Measurements from ENCODE around the gene TMEM161A. TPM values are rescaled to one million over a fixed set of nuclear protein-coding genes. Genes with fewer than 3 reads are reported as not detected.
A peak's percentile ranks its signal among the peaks of the same experiment; 100 is the strongest.
"Not testable (repeated sequence)": the region's sequence is repeated elsewhere in the genome, so short reads cannot be mapped to it uniquely, and the experiment has no call there.

Gene TMEM161A
- polyA plus RNA-seq (2014; cell fraction: cytosol; rRNA removed) = 31.6 and 33.6 TPM in 2 replicates
- polyA plus RNA-seq (2014; cell fraction: nucleus; rRNA removed) = 78.7 and 92.4 TPM in 2 replicates

DNA sequence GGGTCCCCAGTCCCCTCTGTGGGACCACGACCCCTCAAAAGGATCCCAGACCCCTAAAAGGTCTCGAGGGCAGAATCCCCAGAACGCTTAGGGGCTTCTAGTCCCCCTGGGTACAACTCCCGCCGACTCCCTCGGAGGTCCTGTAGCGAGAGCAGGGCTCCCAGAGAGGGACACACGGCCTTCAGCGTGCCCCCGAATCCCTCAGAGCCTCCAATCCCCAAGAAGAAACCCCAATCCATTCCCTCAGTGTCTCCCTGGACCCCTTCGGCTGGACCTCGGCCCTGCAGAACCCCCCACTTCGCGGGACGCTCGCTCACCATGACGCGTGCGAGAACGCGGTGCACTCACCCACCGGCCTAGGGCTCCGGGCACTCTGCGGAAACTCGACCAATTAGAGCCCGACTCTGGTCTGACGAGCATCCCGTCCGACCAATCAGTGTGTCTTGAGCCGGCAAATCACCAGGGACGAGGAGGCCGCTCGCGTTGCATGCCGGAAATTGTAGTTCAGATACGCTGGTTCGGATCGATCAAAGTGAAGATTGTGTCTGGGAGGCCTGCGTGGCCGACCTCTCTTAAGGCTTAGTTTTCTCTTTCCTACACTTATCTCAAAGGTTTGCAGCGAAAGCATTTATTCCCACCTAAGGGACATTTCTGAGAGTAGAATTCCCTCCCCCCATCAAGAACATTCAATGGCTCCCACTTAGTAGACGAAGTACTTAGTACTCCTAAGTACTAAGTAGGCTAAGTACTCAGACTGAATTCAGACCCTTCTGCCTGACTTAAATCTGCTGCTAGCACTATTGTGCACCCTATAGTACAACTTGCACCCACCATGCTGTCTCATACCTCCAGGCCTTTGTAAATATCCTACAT lies at the start of gene TMEM161A:
Gene TMEM161A (minus strand): TSS at position 370 of the 873 bp plus-strand sequence. CDS start 50 bp downstream, at position 320.
- peak; percentile 97 for DNase-seq (ENCODE audit: low spot score)

DNA sequence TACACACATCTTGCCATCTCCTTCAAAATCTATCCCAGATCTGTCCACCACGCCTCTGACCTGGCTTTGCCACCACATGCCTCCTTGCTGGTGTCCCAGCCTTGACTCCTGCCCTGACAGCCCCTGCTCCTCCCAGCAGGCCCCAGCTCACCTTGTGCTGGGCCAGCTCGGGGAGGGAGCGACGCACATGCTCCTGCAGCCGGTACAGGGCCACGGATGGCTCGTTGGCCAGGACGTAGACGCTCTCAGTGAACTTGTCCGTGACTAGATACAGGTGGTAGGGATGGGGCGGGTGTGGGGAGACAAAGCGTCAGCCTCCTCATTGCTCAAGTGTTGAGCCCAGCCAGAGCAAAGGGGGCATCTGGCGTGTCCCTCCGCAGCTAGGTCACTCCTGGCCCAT lies 48.5 kb upstream of the TMEM161A start:
- no peak for DNase-seq (ENCODE audit: low spot score)

DNA sequence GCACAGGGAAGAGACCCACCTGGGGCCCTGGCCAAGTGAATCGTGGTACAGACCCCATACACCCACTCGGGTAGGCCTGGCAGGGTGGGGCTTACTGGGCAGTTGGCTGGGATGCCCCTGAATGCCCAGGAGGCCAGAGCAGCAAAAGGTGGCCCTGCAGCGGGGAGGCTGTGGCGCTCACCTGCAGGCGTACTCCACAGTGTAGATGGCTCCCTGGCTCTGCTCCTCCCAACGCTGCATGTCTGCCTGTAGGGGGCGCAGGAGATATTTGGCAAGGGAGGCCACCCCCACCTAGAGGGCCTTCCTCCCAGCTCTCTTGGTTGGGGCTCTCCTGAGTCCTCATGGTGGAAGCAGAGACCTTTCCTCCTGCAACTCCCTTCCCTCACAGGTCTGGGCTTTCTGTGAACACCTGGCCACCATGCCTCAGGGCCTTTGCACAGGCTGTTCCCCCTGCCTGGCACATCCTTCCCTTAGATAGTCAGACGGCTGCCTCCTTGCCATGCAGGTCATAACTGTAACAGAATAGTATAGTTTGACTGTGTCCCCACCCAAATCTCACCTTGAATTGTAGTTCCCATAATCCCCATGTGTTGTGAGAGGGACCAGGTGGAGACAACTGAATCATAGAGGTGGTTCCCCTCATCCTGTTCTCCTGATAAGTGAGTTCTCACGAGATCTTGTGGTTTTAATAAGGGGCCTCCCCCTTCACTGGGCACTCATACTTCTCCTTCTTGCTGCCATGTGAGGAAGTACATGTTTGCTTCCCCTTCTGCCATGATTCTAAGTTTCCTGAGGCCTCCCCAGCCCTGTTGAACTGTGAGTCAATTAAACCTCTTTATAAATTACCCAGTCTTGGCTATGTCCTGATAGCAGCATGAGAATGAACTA lies 47.8 kb upstream of the TMEM161A start:
- peak; percentile 54 for DNase-seq (ENCODE audit: low spot score)

GRCh38 chr19:19181488-19181998 lies 43.3 kb upstream of the TMEM161A start:
- no peak for DNase-seq (ENCODE audit: low spot score)

DNA sequence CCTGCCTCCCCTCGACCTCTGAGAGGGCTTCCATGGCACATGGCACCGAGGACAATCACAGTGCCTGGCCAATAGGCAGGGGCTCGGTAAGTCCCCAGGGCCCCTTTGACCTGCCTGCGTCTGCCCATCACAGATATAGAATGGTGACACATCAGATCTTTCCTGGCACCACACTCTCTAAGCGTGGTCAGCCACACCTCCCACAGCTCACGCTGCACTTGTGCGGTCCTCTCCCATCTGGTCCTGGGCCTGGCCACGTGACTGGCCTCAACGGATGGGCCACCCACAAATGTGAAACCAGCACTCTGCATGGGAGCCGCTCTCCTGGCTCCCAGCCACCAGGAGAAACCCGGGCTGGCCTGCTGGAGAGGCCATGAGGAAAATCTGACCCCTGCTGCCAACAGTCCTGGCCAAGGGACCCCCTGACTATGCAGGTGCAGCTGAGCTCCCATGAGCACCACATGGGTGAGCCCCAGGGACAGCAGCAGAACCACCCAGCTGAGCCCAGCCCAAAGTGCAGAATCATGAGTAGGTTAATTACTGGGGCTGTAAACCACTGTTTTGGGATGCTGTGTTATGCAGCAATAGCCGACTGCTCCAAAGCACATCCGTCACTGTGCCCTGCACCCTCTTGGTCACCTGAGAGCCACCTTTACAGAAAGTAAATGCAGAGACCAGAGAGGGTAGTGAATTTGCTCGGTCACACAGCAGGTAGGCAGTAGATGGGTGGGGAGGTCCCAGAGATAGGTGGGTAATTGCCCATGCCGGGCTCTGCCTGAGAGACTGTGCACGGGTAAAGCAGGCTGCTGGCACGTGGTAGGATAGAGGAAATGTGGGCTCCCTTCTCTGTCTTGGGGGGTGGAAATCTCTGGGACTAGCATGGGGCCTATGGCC lies 41.5 kb upstream of the TMEM161A start:
- DNase-seq (ENCODE audit: low spot score) = no peak

DNA sequence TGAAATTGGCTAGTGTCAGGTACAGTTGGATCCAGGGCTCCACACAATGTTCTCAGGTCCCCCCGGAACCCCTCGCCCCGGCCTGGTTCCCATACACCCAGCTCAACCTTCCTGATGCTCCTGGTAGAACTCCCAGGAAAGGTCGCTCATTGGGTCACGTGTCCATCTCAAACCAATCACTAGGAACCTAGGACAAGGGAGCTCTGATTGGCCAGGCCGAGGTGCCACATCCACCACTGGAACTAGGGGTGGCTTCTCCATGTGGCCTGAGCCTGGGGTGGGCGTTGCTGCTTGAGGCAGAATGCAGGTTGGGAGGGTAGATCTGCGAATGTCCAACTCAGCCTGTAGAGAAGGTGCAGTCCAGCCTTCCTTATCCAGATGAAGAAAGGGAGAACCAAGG lies 38.7 kb upstream of the TMEM161A start:
- DNase-seq (ENCODE audit: low spot score) = no peak

GRCh38 chr19:19173243-19173642 lies 35.0 kb upstream of the TMEM161A start:
- not testable (repeated sequence) for DNase-seq (ENCODE audit: low spot score)

DNA sequence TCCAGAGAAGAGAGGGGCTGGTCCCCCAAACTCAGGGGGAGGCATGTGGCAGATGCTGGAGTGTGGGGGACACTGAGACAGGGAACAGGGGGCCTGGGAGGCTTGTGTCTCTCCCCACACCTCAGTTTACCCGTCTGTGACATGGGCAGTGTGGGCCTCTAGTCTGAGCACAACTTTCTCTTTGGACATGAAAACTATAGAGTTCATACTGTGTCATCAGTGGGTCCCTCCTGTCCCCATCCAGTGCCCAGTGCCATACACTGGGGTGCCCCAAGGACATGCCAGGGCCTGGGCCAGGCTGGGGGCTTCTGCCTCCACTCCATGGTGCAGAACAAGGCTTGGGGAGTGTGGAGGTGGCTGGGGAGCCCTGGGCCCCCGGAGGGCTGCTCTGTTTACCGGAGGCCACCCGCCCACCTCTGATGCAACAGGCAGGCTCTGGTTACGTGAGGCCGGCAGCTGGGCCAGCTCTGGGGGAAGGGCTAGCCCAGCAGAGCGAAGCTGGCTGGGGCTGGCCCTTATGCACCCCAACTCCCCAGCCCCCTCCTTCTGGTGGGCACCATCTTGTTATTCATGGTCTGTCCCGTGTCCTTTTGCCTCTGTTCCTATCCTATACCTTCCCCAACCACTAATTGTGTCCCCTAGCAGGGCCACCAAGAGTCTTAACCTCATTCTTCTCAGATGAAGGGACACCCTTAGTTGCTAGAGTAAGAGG lies 33.7 kb upstream of the TMEM161A start:
- DNase-seq (ENCODE audit: low spot score) = no peak

GRCh38 chr19:19170873-19171672 lies 32.8 kb upstream of the TMEM161A start:
- DNase-seq (ENCODE audit: low spot score) = no peak

DNA sequence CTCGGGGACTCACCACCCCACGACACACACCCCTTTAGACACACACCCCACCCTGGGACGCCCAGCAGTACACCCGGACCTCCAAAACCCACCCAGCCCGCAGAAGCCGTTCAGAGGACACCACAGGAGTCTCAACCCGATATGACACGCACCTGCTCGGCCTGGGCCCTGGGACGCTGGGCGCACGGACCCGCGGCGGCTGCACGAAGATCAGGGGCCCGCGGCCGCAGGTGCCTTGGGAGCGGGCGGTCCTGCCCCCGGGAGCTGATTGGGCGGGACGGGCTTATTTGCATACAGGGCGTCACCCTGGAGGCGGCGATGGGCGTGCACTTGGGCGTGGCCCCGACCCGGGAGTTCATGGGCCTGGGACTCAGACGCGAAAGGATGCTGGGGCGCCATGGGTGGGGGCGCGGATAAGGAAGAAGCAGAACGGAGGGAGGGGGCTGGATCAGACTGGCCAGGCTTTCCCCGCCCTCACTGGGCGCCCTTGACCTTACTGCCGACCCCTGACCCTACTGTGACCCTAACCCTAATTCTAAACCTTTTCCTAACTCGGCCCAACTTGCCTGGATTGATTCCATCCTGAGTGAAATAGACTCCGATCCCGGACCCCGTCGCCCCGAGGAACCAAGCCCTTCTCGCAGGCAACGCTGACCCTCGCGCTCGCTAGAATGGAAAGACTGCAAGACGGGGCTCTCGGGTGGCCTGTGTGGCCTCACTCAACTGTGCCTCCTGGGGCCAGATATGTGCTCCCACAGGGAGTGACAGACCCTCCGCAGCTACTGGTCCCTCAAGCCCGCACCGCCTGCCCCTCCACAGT lies 32.0 kb upstream of the TMEM161A start, which contains the start of gene MEF2B:
Gene MEF2B (minus strand): TSS at position 211 of the 820 bp plus-strand sequence. CDS start 19,528 bp downstream, outside the sequence.
- peak; percentile 83 for DNase-seq (ENCODE audit: low spot score)

GRCh38 chr19:19169236-19170052 lies 31.2 kb upstream of the TMEM161A start:
- DNase-seq (ENCODE audit: low spot score) = no peak

DNA sequence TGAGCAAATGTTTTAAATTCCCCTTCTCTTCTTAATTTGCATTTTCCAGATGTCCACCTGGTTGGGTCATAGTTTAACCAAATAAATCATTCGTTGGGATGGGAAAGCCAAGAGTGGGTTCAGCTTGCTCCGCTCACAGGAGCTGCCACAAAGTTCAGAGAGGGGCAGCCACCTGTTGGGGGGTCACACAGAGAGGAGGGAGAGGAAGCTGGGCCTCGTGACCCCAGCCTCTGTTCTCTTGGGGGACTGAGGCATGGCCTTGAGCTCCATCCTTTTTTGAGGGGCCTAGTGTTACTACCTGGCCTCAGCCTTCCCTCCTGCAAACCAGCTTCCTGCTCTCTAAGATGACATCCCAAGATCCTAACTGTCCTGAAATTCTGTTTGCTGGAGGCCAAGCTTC lies 29.3 kb upstream of the TMEM161A start:
- DNase-seq (ENCODE audit: low spot score) = no peak

GRCh38 chr19:19165396-19165795 lies 27.1 kb upstream of the TMEM161A start:
- no peak for DNase-seq (ENCODE audit: low spot score)

GRCh38 chr19:19162495-19162894 lies 24.2 kb upstream of the TMEM161A start:
- DNase-seq (ENCODE audit: low spot score) = no peak

DNA sequence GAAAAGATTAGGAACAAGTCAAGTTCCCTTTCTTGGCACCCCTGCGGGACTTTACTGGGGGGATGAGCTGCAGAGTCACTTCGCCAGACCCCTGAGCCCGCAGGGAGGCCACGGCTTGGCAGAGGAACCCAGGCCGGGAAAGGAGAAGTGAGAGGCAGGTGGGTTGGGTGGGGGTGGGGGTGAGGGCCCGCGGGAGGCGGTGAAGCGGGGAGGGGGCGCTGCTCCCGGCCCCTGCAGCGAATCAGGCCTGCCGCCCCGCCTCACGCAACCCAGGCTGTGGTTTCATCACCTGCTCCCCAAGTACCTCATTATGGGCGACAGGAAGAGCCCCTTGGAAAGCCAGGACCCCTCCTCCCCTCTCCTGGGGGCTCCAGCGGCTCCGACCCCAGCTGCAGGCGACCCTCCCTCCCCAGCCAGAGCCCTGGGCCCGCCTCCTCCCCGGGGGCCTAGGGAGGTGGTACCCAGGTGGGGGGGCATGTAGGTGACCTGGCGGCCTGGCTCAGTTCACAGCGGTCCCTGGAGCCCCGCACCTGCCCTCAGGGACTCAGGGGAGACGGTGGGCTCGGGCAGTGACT lies 22.3 kb upstream of the TMEM161A start:
- no peak for DNase-seq (ENCODE audit: low spot score)

DNA sequence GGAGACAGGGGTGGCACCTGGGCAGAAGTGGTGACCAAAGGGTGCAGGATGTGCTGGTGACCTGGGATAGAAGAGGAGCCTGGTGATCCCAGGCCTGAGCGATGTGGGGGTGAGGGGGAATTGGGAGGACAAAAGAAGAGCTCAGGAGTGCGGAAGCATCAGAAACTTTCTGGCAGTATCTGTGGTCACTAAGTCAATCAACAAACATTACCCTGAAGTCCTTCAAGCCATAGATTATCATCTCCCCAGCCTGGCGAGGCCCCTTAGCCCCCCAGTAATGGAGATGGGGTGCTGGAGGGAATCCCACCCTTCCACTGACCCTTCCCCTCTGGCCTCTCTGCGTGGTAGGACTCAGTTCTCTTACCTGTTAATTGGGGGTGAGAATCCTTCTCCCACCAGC lies 21.3 kb upstream of the TMEM161A start:
- no peak for DNase-seq (ENCODE audit: low spot score)

DNA sequence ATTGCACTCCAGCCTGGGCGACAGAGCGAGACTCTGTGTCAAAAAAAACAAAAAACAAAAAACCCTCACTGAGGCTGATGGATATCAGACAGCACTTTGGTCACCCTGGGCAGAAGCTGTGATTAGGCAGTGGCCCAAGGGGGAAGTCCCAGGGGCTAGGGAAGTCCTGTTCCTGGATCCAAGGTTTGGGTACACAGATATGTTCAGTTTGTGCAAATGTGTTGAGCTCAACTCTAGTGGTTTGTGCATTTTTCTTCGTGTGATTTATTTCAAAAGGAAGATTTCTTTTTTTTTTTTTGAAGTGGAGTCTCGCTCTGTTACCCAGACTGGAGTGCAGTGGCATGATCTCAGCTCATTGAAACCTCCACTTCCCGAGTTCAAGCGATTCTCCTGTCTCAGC lies 19.5 kb upstream of the TMEM161A start:
- no peak for DNase-seq (ENCODE audit: low spot score)
